HG02938 (cell line): ENCODE data around the gene SBNO2.

Source experiments
- ATAC-seq: cut with Tn5 transposase; IDR thresholded peaks from one replicate; pipeline ENCODE4 v1.9.1; 2021; ENCODE audit warnings: mild to moderate bottlenecking, moderate library complexity; ENCODE audit not compliant: unreplicated experiment

The SBNO2 gene

GRCh38 chr19:1093330-1093729 lies 80.7 kb downstream of the SBNO2 start:
- ATAC-seq: no peak

- ATAC-seq: no peak
Measured at GRCh38 chr19:1091544-1092175, 82.4 kb downstream of the SBNO2 start.

- ATAC-seq: no peak
Measured at GRCh38 chr19:1090731-1091543, 83.1 kb downstream of the SBNO2 start.

GRCh38 chr19:1089891-1090290 lies 84.2 kb downstream of the SBNO2 start:
- ATAC-seq: no peak

GRCh38 chr19:1089126-1089771 lies 84.8 kb downstream of the SBNO2 start:
- no peak for ATAC-seq

GRCh38 chr19:1088416-1089010 lies 85.6 kb downstream of the SBNO2 start:
- no peak for ATAC-seq

- no peak for ATAC-seq
Measured at GRCh38 chr19:1087813-1088415, 86.2 kb downstream of the SBNO2 start.

GRCh38 chr19:1086613-1087012 lies 87.5 kb downstream of the SBNO2 start:
- no peak for ATAC-seq

- ATAC-seq: no peak
Measured at GRCh38 chr19:1085676-1086442, 88.2 kb downstream of the SBNO2 start.

- ATAC-seq: no peak
Measured at GRCh38 chr19:1085053-1085658, 88.9 kb downstream of the SBNO2 start.

- ATAC-seq: no peak
Measured at GRCh38 chr19:1084024-1084868, 89.8 kb downstream of the SBNO2 start.

- ATAC-seq: no peak
Measured at GRCh38 chr19:1082928-1083816, 90.9 kb downstream of the SBNO2 start.

GRCh38 chr19:1082165-1082927 lies 91.7 kb downstream of the SBNO2 start:
- ATAC-seq: no peak

- ATAC-seq: no peak
Measured at GRCh38 chr19:1081301-1082164, 92.5 kb downstream of the SBNO2 start.

GRCh38 chr19:1080360-1081161 lies 93.5 kb downstream of the SBNO2 start:
- no peak for ATAC-seq
